Measurements from ENCODE around the gene RHOJ.
"Not testable (repeated sequence)": the region's sequence is repeated elsewhere in the genome, so short reads cannot be mapped to it uniquely, and the experiment has no call there.

RHOJ gene

GRCh38 chr14:63286071-63286470 lies 81.8 kb downstream of the RHOJ start:
- Histone ChIP-seq H3K36me3 (ENCODE audit: insufficient read depth, low read length) (no peaks in the 10 kb centered on the region), H3K9me3 (ENCODE audit: control insufficient read depth, insufficient read depth, low read length) (no peaks in the 10 kb centered on the region), H3K9ac (ENCODE audit: low read depth, low read length) (no peak overlapping the region), H3K4me1 (ENCODE audit: insufficient read depth, low read length) (no peaks in the 10 kb centered on the region)

- H3K9me3 ChIP-seq (ENCODE audit: control insufficient read depth, insufficient read depth, low read length) = no peaks in the 10 kb centered on the region
- H3K4me1 ChIP-seq (ENCODE audit: insufficient read depth, low read length) = no peaks in the 10 kb centered on the region
- H3K9ac ChIP-seq (ENCODE audit: low read depth, low read length) = no peak overlapping the region
- H3K36me3 ChIP-seq (ENCODE audit: insufficient read depth, low read length) = no peaks in the 10 kb centered on the region
These were observed 83.6 kb downstream of the RHOJ start for GRCh38 chr14:63287666-63288483.

GRCh38 chr14:63288853-63289252 lies 84.6 kb downstream of the RHOJ start:
- H3K36me3 ChIP-seq (ENCODE audit: insufficient read depth, low read length) = no peaks in the 10 kb centered on the region
- no peaks in the 10 kb centered on the region for H3K4me1 ChIP-seq (ENCODE audit: insufficient read depth, low read length)
- no peaks in the 10 kb centered on the region for H3K9me3 ChIP-seq (ENCODE audit: control insufficient read depth, insufficient read depth, low read length)
- H3K9ac ChIP-seq (ENCODE audit: low read depth, low read length) = no peak overlapping the region

DNA sequence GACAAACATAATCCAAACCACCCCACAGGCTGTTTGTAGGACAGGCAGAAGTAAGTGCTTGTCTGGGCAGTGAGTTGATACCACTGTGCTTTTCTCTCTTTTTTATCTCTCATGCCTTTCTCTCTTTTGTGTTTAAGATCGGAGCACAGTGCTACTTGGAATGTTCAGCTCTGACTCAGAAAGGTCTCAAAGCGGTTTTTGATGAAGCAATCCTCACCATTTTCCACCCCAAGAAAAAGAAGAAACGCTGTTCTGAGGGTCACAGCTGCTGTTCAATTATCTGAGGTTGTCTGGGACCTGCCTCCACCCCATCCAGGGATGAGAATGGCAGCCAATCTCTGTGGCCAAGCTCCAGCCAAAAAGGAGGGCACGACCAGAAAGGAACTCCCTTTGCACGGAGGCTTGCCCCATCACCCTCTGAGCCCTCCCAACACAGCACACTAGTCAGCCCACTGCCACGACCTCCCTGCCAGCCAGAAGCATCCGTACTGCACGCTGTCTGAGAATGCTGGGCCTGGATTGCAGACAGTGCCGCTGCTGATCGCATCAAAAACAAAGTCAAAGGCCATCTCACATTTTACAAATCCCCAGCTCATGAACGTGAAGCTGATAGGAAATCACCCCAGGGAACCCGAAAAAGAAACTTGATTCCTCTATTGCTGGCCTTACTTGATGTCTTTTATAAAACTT lies 86.6 kb downstream of the RHOJ start:
- no peak overlapping the region for H3K9ac ChIP-seq (ENCODE audit: low read depth, low read length)
- no peaks in the 10 kb centered on the region for H3K9me3 ChIP-seq (ENCODE audit: control insufficient read depth, insufficient read depth, low read length)
- H3K4me1 ChIP-seq (ENCODE audit: insufficient read depth, low read length) = no peaks in the 10 kb centered on the region
- no peaks in the 10 kb centered on the region for H3K36me3 ChIP-seq (ENCODE audit: insufficient read depth, low read length)

- no peaks in the 10 kb centered on the region for H3K9me3 ChIP-seq (ENCODE audit: control insufficient read depth, insufficient read depth, low read length)
- H3K36me3 ChIP-seq (ENCODE audit: insufficient read depth, low read length) = no peaks in the 10 kb centered on the region
- no peak overlapping the region for H3K9ac ChIP-seq (ENCODE audit: low read depth, low read length)
- 0 out of 2 replicates have a peak, but pooled peaks cover 6% of the 10 kb centered on the region for H3K4me1 ChIP-seq (ENCODE audit: insufficient read depth, low read length)
These were observed 88.6 kb downstream of the RHOJ start for GRCh38 chr14:63292805-63293204.

GRCh38 chr14:63295231-63295685 lies 91.0 kb downstream of the RHOJ start:
- H3K9ac ChIP-seq (ENCODE audit: low read depth, low read length) = no peak overlapping the region
- H3K4me1 ChIP-seq (ENCODE audit: insufficient read depth, low read length) = 0 out of 2 replicates have a peak, but pooled peaks cover 6% of the 10 kb centered on the region
- H3K9me3 ChIP-seq (ENCODE audit: control insufficient read depth, insufficient read depth, low read length) = no peaks in the 10 kb centered on the region
- H3K36me3 ChIP-seq (ENCODE audit: insufficient read depth, low read length) = no peaks in the 10 kb centered on the region

GRCh38 chr14:63296060-63296563 lies 91.9 kb downstream of the RHOJ start:
- Histone ChIP-seq H3K9me3 (ENCODE audit: control insufficient read depth, insufficient read depth, low read length) (no peaks in the 10 kb centered on the region), H3K4me1 (ENCODE audit: insufficient read depth, low read length) (0 out of 2 replicates have a peak, but pooled peaks cover 6% of the 10 kb centered on the region), H3K9ac (ENCODE audit: low read depth, low read length) (no peak overlapping the region), H3K36me3 (ENCODE audit: insufficient read depth, low read length) (no peaks in the 10 kb centered on the region)

DNA sequence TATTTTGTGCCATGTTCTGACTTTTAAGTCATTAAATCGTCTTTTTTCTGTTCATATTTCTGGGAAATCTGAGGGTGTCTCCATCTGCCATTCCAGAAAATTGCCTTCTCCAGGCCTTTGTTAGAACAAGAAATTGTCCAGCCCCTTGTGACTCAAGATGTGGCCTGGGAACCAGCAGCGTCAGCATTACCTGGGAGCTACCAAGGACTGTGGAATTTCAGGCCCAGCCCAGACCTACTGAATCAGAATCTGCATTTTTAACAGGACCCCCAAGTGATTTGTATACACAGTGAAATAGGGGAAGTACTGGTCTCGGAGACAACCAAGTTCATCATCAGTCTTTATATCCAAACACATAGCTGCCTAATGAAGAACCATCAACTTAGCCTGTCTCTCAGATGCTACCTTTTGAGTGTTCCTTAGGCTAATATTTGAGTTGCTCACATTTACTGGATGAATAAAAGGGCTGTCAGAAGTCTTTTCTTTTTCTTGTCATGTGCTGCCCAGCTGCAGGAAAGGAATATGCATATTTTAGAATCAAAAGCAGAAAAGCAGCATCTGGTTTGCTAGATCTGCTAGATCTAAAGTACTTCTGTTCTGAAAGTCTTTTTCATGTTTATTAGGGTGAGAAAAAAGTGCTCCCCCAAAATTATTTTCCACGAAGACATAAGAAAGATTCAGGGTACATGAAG lies 93.3 kb downstream of the RHOJ start:
- Histone ChIP-seq H3K9me3 (ENCODE audit: control insufficient read depth, insufficient read depth, low read length) (no peaks in the 10 kb centered on the region), H3K36me3 (ENCODE audit: insufficient read depth, low read length) (no peaks in the 10 kb centered on the region), H3K4me1 (ENCODE audit: insufficient read depth, low read length) (0 out of 2 replicates have a peak, but pooled peaks cover 6% of the 10 kb centered on the region), H3K9ac (ENCODE audit: low read depth, low read length) (no peak overlapping the region)

GRCh38 chr14:63299351-63300110 lies 95.3 kb downstream of the RHOJ start:
- H3K4me1 ChIP-seq (ENCODE audit: insufficient read depth, low read length) = 0 out of 2 replicates have a peak, but pooled peaks cover 6% of the 10 kb centered on the region

DNA sequence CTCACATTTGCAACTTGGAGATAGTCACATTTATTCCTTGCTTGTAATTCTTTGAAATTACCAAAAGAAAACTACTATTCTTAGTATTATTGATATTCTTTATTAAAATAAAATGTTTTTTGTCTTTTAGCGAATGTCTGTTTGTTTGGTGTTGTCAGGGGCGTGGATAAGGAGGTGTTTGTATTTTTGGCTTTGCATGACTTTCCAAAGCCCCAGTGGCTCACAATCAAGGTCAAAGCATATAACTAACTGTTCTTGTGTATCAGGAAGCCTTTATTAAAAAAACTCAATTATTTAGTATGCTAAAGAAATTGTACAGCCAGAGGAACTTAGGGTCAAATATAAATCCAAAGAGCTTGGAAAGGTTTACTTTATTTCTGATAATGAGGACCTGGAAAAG lies 96.6 kb downstream of the RHOJ start:
- Histone ChIP-seq H3K4me1 (ENCODE audit: insufficient read depth, low read length) (0 out of 2 replicates have a peak, but pooled peaks cover 6% of the 10 kb centered on the region), H3K9ac (ENCODE audit: low read depth, low read length) (no peak overlapping the region), H3K36me3 (ENCODE audit: insufficient read depth, low read length) (no peaks in the 10 kb centered on the region), H3K9me3 (ENCODE audit: control insufficient read depth, insufficient read depth, low read length) (no peaks in the 10 kb centered on the region)

More at GRCh38 chr14:63299351-63300110, 95.3 kb downstream of the RHOJ start:
- H3K36me3 ChIP-seq (ENCODE audit: insufficient read depth, low read length) = no peaks in the 10 kb centered on the region
- H3K9ac ChIP-seq (ENCODE audit: low read depth, low read length) = no peak overlapping the region
- H3K9me3 ChIP-seq (ENCODE audit: control insufficient read depth, insufficient read depth, low read length) = no peaks in the 10 kb centered on the region

GRCh38 chr14:63301891-63302534 lies 97.8 kb downstream of the RHOJ start:
- no peaks in the 10 kb centered on the region for H3K36me3 ChIP-seq (ENCODE audit: insufficient read depth, low read length)
- H3K4me1 ChIP-seq (ENCODE audit: insufficient read depth, low read length) = 0 out of 2 replicates have a peak, but pooled peaks cover 6% of the 10 kb centered on the region
- no peaks in the 10 kb centered on the region for H3K9me3 ChIP-seq (ENCODE audit: control insufficient read depth, insufficient read depth, low read length)
- no peak overlapping the region for H3K9ac ChIP-seq (ENCODE audit: low read depth, low read length)

DNA sequence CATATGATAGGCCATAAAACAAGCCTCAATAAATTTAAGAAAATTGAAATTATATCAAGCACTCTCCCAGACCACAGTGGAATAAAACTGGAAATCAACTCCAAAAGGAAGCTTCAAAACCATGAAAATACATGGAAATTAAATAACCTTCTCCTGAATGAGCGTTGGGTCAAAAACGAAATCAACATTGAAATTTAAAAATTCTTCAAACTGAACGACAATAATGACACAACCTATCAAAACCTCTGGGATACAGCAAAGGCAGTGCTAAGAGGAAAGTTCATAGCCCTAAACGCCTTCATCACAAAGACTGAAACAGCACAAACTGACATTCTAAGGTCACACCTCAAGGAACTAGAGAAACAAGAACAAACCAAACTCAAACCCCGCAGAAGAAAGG lies 100.2 kb downstream of the RHOJ start:
- not testable (repeated sequence) for H3K4me1 ChIP-seq (ENCODE audit: insufficient read depth, low read length); H3K9ac ChIP-seq (ENCODE audit: low read depth, low read length); H3K36me3 ChIP-seq (ENCODE audit: insufficient read depth, low read length); H3K9me3 ChIP-seq (ENCODE audit: control insufficient read depth, insufficient read depth, low read length)

- Histone ChIP-seq H3K36me3 (ENCODE audit: insufficient read depth, low read length) (no peaks in the 10 kb centered on the region), H3K4me1 (ENCODE audit: insufficient read depth, low read length) (peaks cover 3% of the 10 kb centered on the region; the same call in 1 of the 2 replicates), H3K9ac (ENCODE audit: low read depth, low read length) (no peak overlapping the region), H3K9me3 (ENCODE audit: control insufficient read depth, insufficient read depth, low read length) (no peaks in the 10 kb centered on the region)
These were observed 104.6 kb downstream of the RHOJ start for GRCh38 chr14:63308723-63309317.

Measured in ES-I3 (cell line).